Caco-2 (cell line): ENCODE results near the gene RNPEP. TPM values are rescaled to one million over a fixed set of nuclear protein-coding genes. Genes with fewer than 3 reads are reported as not detected.

ENCODE experiments used
- BruUV-seq: library from RNA; stranded (reverse); fragments of 400-500 nt; replicated peaks from 2 replicates; lab custom pipeline; 2021; lab: Mats Ljungman, UMichigan
- CTCF ChIA-PET: fragments of 300-600 bp; sonication (Branson Sonifier 250); formaldehyde crosslinking; loops from one replicate; lab custom pipeline; 2022; ENCODE audit warnings: antibody characterized with exemption; lab: Charles Lee
- POLR2A ChIA-PET: fragments of 300-600 bp; sonication (Branson Sonifier 250); formaldehyde crosslinking; loops from one replicate; lab custom pipeline; 2022; ENCODE audit warnings: antibody characterized with exemption; lab: Charles Lee
- DNase-seq, 2 experiments: peaks; one replicate each; pipeline versions ENCODE4 v3.0.0 to v3.0.0-alpha.2; 2020 to 2022
- H3K27me3 ChIP-seq: replicated peaks from 2 replicates; pipeline ENCODE4 v1.6.0; 2011; ENCODE audit warnings: low read length; ENCODE audit not compliant: control insufficient read depth, insufficient read depth
- H3K36me3 ChIP-seq: 2 replicates; pipeline ENCODE4 v1.5.1; 2011; ENCODE audit warnings: low read length; ENCODE audit not compliant: control insufficient read depth, insufficient read depth
- H3K4me1 ChIP-seq: fragments of 250-450 bp; sonication (Bioruptor Pico); 2 replicates; pipeline ENCODE4 v1.5.1; 2020; ENCODE audit warnings: mild to moderate bottlenecking
- H3K4me3 ChIP-seq: 2 replicates; pipeline ENCODE4 v1.5.1; 2011; ENCODE audit warnings: low read depth, mild to moderate bottlenecking, control low read depth, low read length
- H3K9me3 ChIP-seq: fragments of 250-450 bp; sonication (Bioruptor Pico); 2 replicates; pipeline ENCODE4 v1.5.1; 2020; ENCODE audit warnings: mild to moderate bottlenecking, moderate library complexity
- H3K27ac Mint-ChIP-seq: one replicate; pipeline ENCODE4 v1.8.0; 2022; ENCODE audit warnings: mixed read lengths; ENCODE audit not compliant: unreplicated experiment
- H3K27me3 Mint-ChIP-seq: one replicate; pipeline ENCODE4 v1.8.0; 2022; ENCODE audit warnings: mixed read lengths; ENCODE audit not compliant: insufficient read depth, unreplicated experiment
- H3K36me3 Mint-ChIP-seq: one replicate; pipeline ENCODE4 v1.8.0; 2022; ENCODE audit warnings: mild to moderate bottlenecking, mixed read lengths; ENCODE audit not compliant: insufficient read depth, unreplicated experiment
- H3K4me1 Mint-ChIP-seq: one replicate; pipeline ENCODE4 v1.8.0; 2022; ENCODE audit warnings: low read depth, mixed read lengths; ENCODE audit not compliant: unreplicated experiment
- H3K4me3 Mint-ChIP-seq: one replicate; pipeline ENCODE4 v1.8.0; 2022; ENCODE audit warnings: mild to moderate bottlenecking, moderate library complexity, mixed read lengths; ENCODE audit not compliant: unreplicated experiment
- H3K9me3 Mint-ChIP-seq: one replicate; pipeline ENCODE4 v1.8.0; 2022; ENCODE audit warnings: mixed read lengths; ENCODE audit not compliant: unreplicated experiment
- CTCF ChIP-seq, 2 experiments: fragments of 200-600 bp in 1 of 2; IDR thresholded peaks; 1 replicate in 1 of 2; 2 replicates in 1 of 2; pipeline versions ENCODE4 v1.5.1 to v1.8.0; 2011 to 2022; ENCODE audit warnings: antibody characterized with exemption in 1 of 2, control low read depth in 1 of 2, inconsistent platforms in 1 of 2, low read depth in 1 of 2, low read length in 1 of 2, mild to moderate bottlenecking in 1 of 2, moderate library complexity in 1 of 2; ENCODE audit not compliant: insufficient read depth in 1 of 2, severe bottlenecking in 1 of 2, unreplicated experiment in 1 of 2
- intact Hi-C: fragments of 100-400 bp; cut with micrococcal nuclease; formaldehyde crosslinking; loops from one replicate; pipeline ENCODE4 v1.10.0; 2022; ENCODE audit not compliant: unreplicated experiment
- total RNA-seq: library from RNA; stranded (reverse); gene quantifications from 2 replicates; pipeline ENCODE4 v1.2.3, GENCODE V29; 2022

The RNPEP gene
- total RNA-seq, 1 experiment from 2014 or later, result 75.9 TPM

- no peak overlapping the region for H3K4me3 ChIP-seq
- ChIA-PET CTCF (interaction anchor here (0.5 kb wide), 2 partner anchors 51 to 64 kb away, joined by 3 to 4 read pairs; no protein-coding TSS in a partner anchor), POLR2A (no interaction called here)
- H3K36me3 ChIP-seq, result no peaks in the 10 kb centered on the region
- no peak overlapping the region for H3K27ac Mint-ChIP-seq
- no peaks in the 10 kb centered on the region for H3K9me3 Mint-ChIP-seq
- BruUV-seq, result no TSS peak
- intact Hi-C loops, result no loop called here
- no peaks in the 10 kb centered on the region for H3K27me3 ChIP-seq
- no peak for TF ChIP-seq CTCF (IDR thresholded peaks at IDR 0.05; ENCODE audit: insufficient read depth in 1 of 2, low read depth in 1 of 2, low read length in 1 of 2, severe bottlenecking in 1 of 2, unreplicated experiment in 1 of 2)
- DNase-seq, result no peak
- no peaks in the 10 kb centered on the region for H3K9me3 ChIP-seq
- H3K4me1 ChIP-seq, result peaks cover 5% of the 10 kb centered on the region
- H3K27me3 Mint-ChIP-seq, result peaks cover 2% of the 10 kb centered on the region
- peaks cover 13% of the 10 kb centered on the region for H3K4me1 Mint-ChIP-seq
- H3K4me3 Mint-ChIP-seq, result no peak overlapping the region
- H3K36me3 Mint-ChIP-seq, result no peaks in the 10 kb centered on the region
These were observed 40.3 kb upstream of the RNPEP start for GRCh38 chr1:201942129-201942495.

- CTCF ChIA-PET, result no interaction called here
- H3K27me3 Mint-ChIP-seq, result peaks cover 8% of the 10 kb centered on the region
- no peak overlapping the region for H3K4me3 Mint-ChIP-seq
- TF ChIP-seq CTCF (IDR thresholded peaks at IDR 0.05; ENCODE audit: insufficient read depth in 1 of 2, low read depth in 1 of 2, low read length in 1 of 2, severe bottlenecking in 1 of 2, unreplicated experiment in 1 of 2), result no peak
- no peaks in the 10 kb centered on the region for H3K36me3 ChIP-seq
- H3K27me3 ChIP-seq, result no peaks in the 10 kb centered on the region
- no TSS peak for BruUV-seq
- no peaks in the 10 kb centered on the region for H3K36me3 Mint-ChIP-seq
- no peaks in the 10 kb centered on the region for H3K9me3 Mint-ChIP-seq
- no peaks in the 10 kb centered on the region for H3K9me3 ChIP-seq
- H3K4me1 Mint-ChIP-seq, result peaks cover 20% of the 10 kb centered on the region
- peaks cover 10% of the 10 kb centered on the region for H3K4me1 ChIP-seq
- H3K27ac Mint-ChIP-seq, result no peak overlapping the region
- intact Hi-C loops, result no loop called here
- DNase-seq, result no peak
- no peak overlapping the region for H3K4me3 ChIP-seq
- POLR2A ChIA-PET, result no interaction called here
These were observed 38.4 kb upstream of the RNPEP start for GRCh38 chr1:201944002-201944401.

GRCh38 chr1:201944639-201945038 lies 37.8 kb upstream of the RNPEP start:
- Histone ChIP-seq H3K4me1 (peaks cover 10% of the 10 kb centered on the region), H3K27me3 (no peaks in the 10 kb centered on the region), H3K4me3 (no peak overlapping the region), H3K9me3 (no peaks in the 10 kb centered on the region), H3K36me3 (no peaks in the 10 kb centered on the region)
- Mint-ChIP-seq H3K27ac (no peak overlapping the region), H3K36me3 (no peaks in the 10 kb centered on the region), H3K27me3 (peaks cover 9% of the 10 kb centered on the region), H3K4me3 (no peak overlapping the region), H3K9me3 (no peaks in the 10 kb centered on the region), H3K4me1 (peaks cover 20% of the 10 kb centered on the region)
- no peak for TF ChIP-seq CTCF (IDR thresholded peaks at IDR 0.05; ENCODE audit: insufficient read depth in 1 of 2, low read depth in 1 of 2, low read length in 1 of 2, severe bottlenecking in 1 of 2, unreplicated experiment in 1 of 2)
- CTCF ChIA-PET, result interaction anchor here (2.3 kb wide), 1 partner anchor 67 kb away, joined by 8 read pairs; no protein-coding TSS in a partner anchor
- intact Hi-C loops, result no loop called here
- BruUV-seq, result no TSS peak
- POLR2A ChIA-PET, result interaction anchor here (0.5 kb wide), 1 partner anchor 232 kb away, joined by 3 read pairs; no protein-coding TSS in a partner anchor
- DNase-seq, result no peak
